Endothelial cell of umbilical vein (primary cell): Measurements from ENCODE around the gene PPFIA3. TPM values are rescaled to one million over a fixed set of nuclear protein-coding genes. Genes with fewer than 3 reads are reported as not detected.

ENCODE experiments used
- BruUV-seq: library from RNA; stranded (reverse); fragments of 400-500 nt; replicated peaks from 2 replicates; lab custom pipeline; 2021; lab: Mats Ljungman, UMichigan
- CTCF ChIA-PET: fragments of 300-600, 350-600 bp; sonication (Branson Sonifier 250); formaldehyde crosslinking; loops from one replicate; lab custom pipeline; 2021; ENCODE audit warnings: antibody characterized with exemption, inconsistent platforms; lab: Charles Lee
- POLR2A ChIA-PET: fragments of 300-600, 350-600 bp; sonication (Branson Sonifier 250); formaldehyde crosslinking; loops from one replicate; lab custom pipeline; 2021; ENCODE audit warnings: antibody characterized with exemption, inconsistent platforms; lab: Charles Lee
- DNase-seq: peaks from one replicate; pipeline ENCODE4 v3.0.0-alpha.2; 2011; ENCODE audit warnings: low read depth, low spot score
- FAIRE-seq: peaks from 2 replicates; lab custom pipeline; 2011; peaks lifted over from hg19 to GRCh38; lab: Jason Lieb, UNC
- H2AFZ ChIP-seq: 2 replicates; pipeline ENCODE4 v1.6.0; 2012; ENCODE audit warnings: low read depth, low read length, control low read depth, inconsistent platforms
- H3K27ac ChIP-seq: 2 replicates; pipeline ENCODE4 v1.5.1; 2011; ENCODE audit warnings: low read depth, mild to moderate bottlenecking, control low read depth, low read length, moderate library complexity; ENCODE audit not compliant: insufficient read depth
- H3K27me3 ChIP-seq, 2 experiments: 2 replicates each; pipeline versions ENCODE4 v1.6.0 to v1.6.1; 2011; ENCODE audit warnings: low read length in 2 of 2, mixed read lengths in 1 of 2; ENCODE audit not compliant: control insufficient read depth in 2 of 2, insufficient read depth in 2 of 2
- H3K36me3 ChIP-seq, 2 experiments: 2 replicates in 1 of 2; 3 replicates in 1 of 2; pipeline ENCODE4 v1.5.1; 2011; ENCODE audit warnings: low read length in 2 of 2, mild to moderate bottlenecking in 1 of 2, moderate library complexity in 1 of 2; ENCODE audit not compliant: control insufficient read depth in 2 of 2, insufficient read depth in 2 of 2; ENCODE audit errors: extremely low read depth in 1 of 2
- H3K4me1 ChIP-seq: 3 replicates; pipeline ENCODE4 v1.5.1; 2011; ENCODE audit warnings: mild to moderate bottlenecking, low read length; ENCODE audit not compliant: control insufficient read depth, insufficient read depth; ENCODE audit errors: extremely low read depth
- H3K4me2 ChIP-seq: 2 replicates; pipeline ENCODE4 v1.6.1; 2011; ENCODE audit warnings: low read length, control low read depth, mixed read lengths; ENCODE audit not compliant: insufficient read depth
- H3K4me3 ChIP-seq, 3 experiments: fragments of 200-600 bp in 1 of 3; sonication (generic), shearing (Covaris generic) in 1 of 3; replicated peaks in 1 of 3; 2 replicates each; pipeline ENCODE4 v1.5.1; 2011 to 2016; ENCODE audit warnings: control low read depth in 3 of 3, low read length in 3 of 3, mild to moderate bottlenecking in 2 of 3, inconsistent platforms in 1 of 3, low read depth in 1 of 3, moderate library complexity in 1 of 3; ENCODE audit not compliant: insufficient read depth in 1 of 3
- H3K79me2 ChIP-seq: 2 replicates; pipeline ENCODE4 v1.6.0; 2012; ENCODE audit warnings: low read length, inconsistent platforms; ENCODE audit not compliant: control insufficient read depth, insufficient read depth
- H3K9ac ChIP-seq: replicated peaks from 2 replicates; pipeline ENCODE3; 2011; ENCODE audit warnings: low read length, control low read depth; ENCODE audit not compliant: insufficient read depth; ENCODE audit errors: extremely low read depth
- H3K9me1 ChIP-seq: replicated peaks from 3 replicates; pipeline ENCODE4 v1.6.0; 2011; ENCODE audit warnings: mild to moderate bottlenecking, low read length; ENCODE audit not compliant: control insufficient read depth, insufficient read depth; ENCODE audit errors: extremely low read depth
- H3K9me3 ChIP-seq: replicated peaks from 2 replicates; pipeline ENCODE4 v1.5.1; 2012; ENCODE audit warnings: low read length, inconsistent platforms; ENCODE audit not compliant: control insufficient read depth, insufficient read depth
- H4K20me1 ChIP-seq: replicated peaks from 2 replicates; pipeline ENCODE3; 2011; ENCODE audit warnings: mild to moderate bottlenecking, low read length; ENCODE audit not compliant: control insufficient read depth, insufficient read depth; ENCODE audit errors: extremely low read depth
- EZH2 ChIP-seq: IDR thresholded peaks from 2 replicates; pipeline ENCODE4 v1.6.1; 2012; ENCODE audit warnings: borderline replicate concordance, low read depth, mild to moderate bottlenecking, moderate library complexity, low read length, inconsistent platforms; ENCODE audit not compliant: severe bottlenecking
- FOS ChIP-seq: IDR thresholded peaks from 2 replicates; pipeline ENCODE4 v1.6.1; 2011; ENCODE audit warnings: mild to moderate bottlenecking, low read length, moderate library complexity, borderline replicate concordance; ENCODE audit not compliant: insufficient read depth
- GATA2 ChIP-seq: IDR thresholded peaks from 2 replicates; pipeline ENCODE4 v1.7.0; 2011; ENCODE audit warnings: low read depth, mild to moderate bottlenecking, moderate library complexity, mixed read lengths, low read length; ENCODE audit not compliant: insufficient read length, insufficient read depth
- JUN ChIP-seq: IDR thresholded peaks from 2 replicates; pipeline ENCODE4 v1.6.1; 2011; ENCODE audit warnings: borderline replicate concordance, low read depth; ENCODE audit not compliant: insufficient read length, insufficient read depth
- MYC ChIP-seq: IDR thresholded peaks from one replicate; pipeline ENCODE4 v1.6.1; 2011; ENCODE audit warnings: mild to moderate bottlenecking, low read depth, low read length
- POLR2A ChIP-seq: IDR thresholded peaks from 2 replicates; pipeline ENCODE4 v1.6.1; 2012; ENCODE audit warnings: low read depth, mild to moderate bottlenecking, control low read depth, low read length
- POLR2AphosphoS5 ChIP-seq: IDR thresholded peaks from 2 replicates; pipeline ENCODE4 v1.6.1; 2012; ENCODE audit warnings: low read depth, mild to moderate bottlenecking, control low read depth, low read length, moderate library complexity; ENCODE audit not compliant: insufficient read depth
- dilution Hi-C: fragments of 300-500 bp; cut with MboI; formaldehyde crosslinking; loops from one replicate; pipeline ENCODE4 v1.15.0; 2019; ENCODE audit warnings: low sequenced_read_pairs; ENCODE audit not compliant: extremely low pct_ligation_motif_present
- intact Hi-C: fragments of 100-400 bp; cut with micrococcal nuclease; formaldehyde crosslinking; loops from one replicate; pipeline ENCODE4 v1.10.0; 2022
- polyA plus RNA-seq, 4 experiments: library from polyadenylated mRNA; depleted of rRNA in 3 of 4; stranded (reverse) in 3 of 4; unstranded in 1 of 4; fragments of >200 nt; gene quantifications; 2 replicates each; pipeline versions ENCODE4 v1.2.1 to v1.2.3, GENCODE V29; 2011 to 2012; ENCODE audit warnings: missing spikeins in 1 of 4
- total RNA-seq: library from RNA; stranded (reverse); gene quantifications from 2 replicates; pipeline ENCODE4 v1.2.3, GENCODE V29; 2021
- TF ChIP-seq, protein P1 (sequence below), 2 donors: IDR thresholded peaks; 1 replicate in 1 of 2; 2 replicates in 1 of 2; pipeline ENCODE4 v1.5.1; 2011; ENCODE audit warnings: low read length in 2 of 2, mild to moderate bottlenecking in 2 of 2, moderate library complexity in 2 of 2, control low read depth in 1 of 2, inconsistent platforms in 1 of 2, low read depth in 1 of 2; ENCODE audit not compliant: insufficient read depth in 1 of 2; ENCODE audit errors: extremely low read depth in 1 of 2
- TF ChIP-seq, protein P2 (sequence below): IDR thresholded peaks from 2 replicates; pipeline ENCODE4 v1.6.1; 2011; ENCODE audit not compliant: insufficient read depth, insufficient read length

PPFIA3 gene
- total and polyA plus RNA-seq, 2 donors (not counting 3 experiments of a cell fraction or from before 2014, with no cell fraction given): 1.3 to 2.0 TPM

DNA sequence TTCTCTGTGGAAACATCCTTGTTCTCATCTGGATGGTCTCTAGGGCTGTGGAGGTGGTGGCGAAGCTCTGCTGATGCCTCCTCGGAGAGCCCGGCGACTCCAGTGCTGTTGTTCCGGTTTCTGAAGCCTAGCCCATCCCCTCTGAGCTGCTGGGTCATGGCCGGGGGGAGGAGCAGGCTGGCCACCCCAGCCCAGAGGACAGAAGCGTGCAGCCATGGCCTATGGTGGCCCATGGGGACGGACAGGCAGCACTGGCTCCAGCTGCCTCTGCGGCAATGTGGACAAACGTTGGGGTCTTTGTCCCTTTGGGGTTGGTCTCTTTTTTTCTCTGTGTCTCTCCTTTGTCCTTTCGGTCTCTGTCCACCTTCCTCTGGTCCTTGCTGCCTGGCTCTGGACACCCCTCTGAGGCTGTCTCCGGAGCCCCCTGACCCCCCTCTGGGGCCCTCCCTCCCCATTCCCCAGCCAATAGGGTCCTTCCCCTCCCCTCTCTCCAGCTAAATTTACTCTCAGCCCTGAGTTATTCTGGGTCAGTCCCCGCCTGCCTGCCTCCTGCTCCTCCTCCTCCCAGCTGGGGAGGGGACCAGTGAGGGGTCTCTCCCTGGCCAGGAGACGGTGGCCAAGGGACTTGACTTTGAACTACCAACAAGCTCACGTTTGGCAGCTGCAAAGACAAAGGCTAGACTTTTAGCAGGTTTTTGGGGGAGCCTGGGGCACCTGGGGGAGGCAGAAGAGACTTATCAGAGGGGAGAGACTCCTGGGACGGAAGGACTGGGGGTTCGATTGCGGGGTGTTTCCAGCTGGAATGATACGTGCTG is 35.9 kb downstream of the PPFIA3 start, which contains the start of gene HRC:
Gene HRC, minus strand, starts transcription at position 392 of the 815 bp plus-strand sequence. Its CDS starts 159 bp downstream, at position 233.
- Histone ChIP-seq H2AFZ (no peak within 1 kb of the TSS), H3K9me3 (no peaks in the 10 kb centered on the region), H3K27ac (no peak within 1 kb of the TSS), H3K9ac (no peak within 1 kb of the TSS), H3K79me2 (no peaks in the 10 kb centered on the region), H4K20me1 (no peaks in the 10 kb centered on the region), H3K9me1 (no peaks in the 10 kb centered on the region), H3K4me3 (no peak within 1 kb of the TSS), H3K4me1 (peaks cover 12% of the 10 kb centered on the region), H3K4me2 (no peak within 1 kb of the TSS), H3K36me3 (no peaks in the 10 kb centered on the region), H3K27me3 (peaks cover 0 to 4% of the 10 kb centered on the region in 2 experiments)
- intact Hi-C loops (loop anchor here (10.0 kb wide), 1 partner anchor 160 kb away; the partner anchor contains the start of genes GYS1 and RUVBL2), dilution Hi-C loops (no loop called here)
- POLR2A ChIA-PET: no interaction called here
- no peak for DNase-seq
- TF ChIP-seq MYC: no peak
- no peak for TF ChIP-seq POLR2A
- TF ChIP-seq JUN: no peak
- TF ChIP-seq, protein P1, sequence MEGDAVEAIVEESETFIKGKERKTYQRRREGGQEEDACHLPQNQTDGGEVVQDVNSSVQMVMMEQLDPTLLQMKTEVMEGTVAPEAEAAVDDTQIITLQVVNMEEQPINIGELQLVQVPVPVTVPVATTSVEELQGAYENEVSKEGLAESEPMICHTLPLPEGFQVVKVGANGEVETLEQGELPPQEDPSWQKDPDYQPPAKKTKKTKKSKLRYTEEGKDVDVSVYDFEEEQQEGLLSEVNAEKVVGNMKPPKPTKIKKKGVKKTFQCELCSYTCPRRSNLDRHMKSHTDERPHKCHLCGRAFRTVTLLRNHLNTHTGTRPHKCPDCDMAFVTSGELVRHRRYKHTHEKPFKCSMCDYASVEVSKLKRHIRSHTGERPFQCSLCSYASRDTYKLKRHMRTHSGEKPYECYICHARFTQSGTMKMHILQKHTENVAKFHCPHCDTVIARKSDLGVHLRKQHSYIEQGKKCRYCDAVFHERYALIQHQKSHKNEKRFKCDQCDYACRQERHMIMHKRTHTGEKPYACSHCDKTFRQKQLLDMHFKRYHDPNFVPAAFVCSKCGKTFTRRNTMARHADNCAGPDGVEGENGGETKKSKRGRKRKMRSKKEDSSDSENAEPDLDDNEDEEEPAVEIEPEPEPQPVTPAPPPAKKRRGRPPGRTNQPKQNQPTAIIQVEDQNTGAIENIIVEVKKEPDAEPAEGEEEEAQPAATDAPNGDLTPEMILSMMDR (IDR thresholded peaks at IDR 0.05; ENCODE audit: extremely low read depth in 1 of 2, insufficient read depth in 1 of 2, low read depth in 1 of 2, low read length in 2 of 2): no peak
- no peak for TF ChIP-seq GATA2
- no peak for TF ChIP-seq POLR2AphosphoS5
- TF ChIP-seq EZH2: no peak
- TF ChIP-seq FOS: no peak
- TF ChIP-seq, protein P2, sequence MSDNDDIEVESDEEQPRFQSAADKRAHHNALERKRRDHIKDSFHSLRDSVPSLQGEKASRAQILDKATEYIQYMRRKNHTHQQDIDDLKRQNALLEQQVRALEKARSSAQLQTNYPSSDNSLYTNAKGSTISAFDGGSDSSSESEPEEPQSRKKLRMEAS: no peak
- FAIRE-seq: no peak
- BruUV-seq: no TSS peak
- CTCF ChIA-PET: interaction anchor here (0.9 to 1.2 kb wide), 2 partner anchors 9 to 44 kb away, joined by 3 to 6 read pairs; no protein-coding TSS in a partner anchor
